Measurements from ENCODE around the gene ST6GALNAC3.

The ST6GALNAC3 gene

GRCh38 chr1:76542359-76542758 lies 467.8 kb downstream of the ST6GALNAC3 start:
- DNase-seq (ENCODE audit: low spot score), result no peak
- no peak for TF ChIP-seq CTCF (IDR thresholded peaks at IDR 0.05; ENCODE audit: borderline replicate concordance, control extremely low read depth, extremely low read depth, insufficient read depth, missing control alignments)
- in situ Hi-C loops (cut with MboI; ENCODE audit: low sequenced_read_pairs, unreplicated experiment), result no loop called here

- no peak for DNase-seq (ENCODE audit: low spot score)
- no peak for TF ChIP-seq CTCF (IDR thresholded peaks at IDR 0.05; ENCODE audit: borderline replicate concordance, control extremely low read depth, extremely low read depth, insufficient read depth, missing control alignments)
- in situ Hi-C loops (cut with MboI; ENCODE audit: low sequenced_read_pairs, unreplicated experiment), result no loop called here
Measured at GRCh38 chr1:76543495-76543894, 468.9 kb downstream of the ST6GALNAC3 start.

- no peak for DNase-seq (ENCODE audit: low spot score)
- in situ Hi-C loops (cut with MboI; ENCODE audit: low sequenced_read_pairs, unreplicated experiment), result no loop called here
- TF ChIP-seq CTCF (IDR thresholded peaks at IDR 0.05; ENCODE audit: borderline replicate concordance, control extremely low read depth, extremely low read depth, insufficient read depth, missing control alignments), result no peak
Measured at GRCh38 chr1:76546354-76546933, 471.9 kb downstream of the ST6GALNAC3 start.

- TF ChIP-seq CTCF (IDR thresholded peaks at IDR 0.05; ENCODE audit: borderline replicate concordance, control extremely low read depth, extremely low read depth, insufficient read depth, missing control alignments), result no peak
- DNase-seq (ENCODE audit: low spot score), result no peak
- in situ Hi-C loops (cut with MboI; ENCODE audit: low sequenced_read_pairs, unreplicated experiment), result no loop called here
Measured at GRCh38 chr1:76547916-76548315, 473.4 kb downstream of the ST6GALNAC3 start.

GRCh38 chr1:76548513-76549100 lies 474.1 kb downstream of the ST6GALNAC3 start:
- no peak for TF ChIP-seq CTCF (IDR thresholded peaks at IDR 0.05; ENCODE audit: borderline replicate concordance, control extremely low read depth, extremely low read depth, insufficient read depth, missing control alignments)
- in situ Hi-C loops (cut with MboI; ENCODE audit: low sequenced_read_pairs, unreplicated experiment), result no loop called here
- DNase-seq (ENCODE audit: low spot score), result no peak

- in situ Hi-C loops (cut with MboI; ENCODE audit: low sequenced_read_pairs, unreplicated experiment), result no loop called here
- no peak for DNase-seq (ENCODE audit: low spot score)
- no peak for TF ChIP-seq CTCF (IDR thresholded peaks at IDR 0.05; ENCODE audit: borderline replicate concordance, control extremely low read depth, extremely low read depth, insufficient read depth, missing control alignments)
Measured at GRCh38 chr1:76554283-76554682, 479.7 kb downstream of the ST6GALNAC3 start.
